Upper lobe of left lung (tissue), 4 donors: ENCODE measurements around the gene CD58.

ENCODE experiments used
- POLR2A ChIP-seq, 4 donors: fragments of 450-650 bp; IDR thresholded peaks; one replicate each; pipeline ENCODE4 v1.5.1; 2016 to 2017; ENCODE audit warnings: antibody characterized with exemption in 4 of 4, mild to moderate bottlenecking in 2 of 4
- POLR2AphosphoS5 ChIP-seq, 2 donors: sonication (generic); formaldehyde crosslinking; IDR thresholded peaks; one replicate each; pipeline ENCODE4 v1.5.1; 2017; ENCODE audit warnings: antibody characterized with exemption in 2 of 2
- TF ChIP-seq, protein P1 (sequence below), 6 experiments: fragments of 450-650 bp in 4 of 6; fragments of 200-600 bp in 2 of 6; sonication (generic) in 2 of 6; IDR thresholded peaks; one replicate each; pipeline ENCODE4 v1.5.1; 2016 to 2019; ENCODE audit warnings: antibody characterized with exemption in 6 of 6

DNA sequence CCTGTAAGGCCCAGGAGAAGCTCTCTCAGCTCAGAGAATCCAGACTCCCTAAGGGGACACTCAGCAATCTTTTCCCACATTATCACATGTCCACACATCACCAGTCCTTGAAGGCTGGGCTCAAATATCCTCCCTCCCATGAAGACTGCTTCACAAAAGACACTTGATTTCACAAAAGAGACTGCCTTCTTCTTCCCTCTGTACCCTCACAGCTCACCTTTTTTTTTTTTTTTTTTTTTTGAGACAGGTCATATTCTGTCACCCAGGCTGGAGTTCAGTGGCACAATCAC, 1.5 kb downstream of the CD58 start:
- TF ChIP-seq, protein P1, sequence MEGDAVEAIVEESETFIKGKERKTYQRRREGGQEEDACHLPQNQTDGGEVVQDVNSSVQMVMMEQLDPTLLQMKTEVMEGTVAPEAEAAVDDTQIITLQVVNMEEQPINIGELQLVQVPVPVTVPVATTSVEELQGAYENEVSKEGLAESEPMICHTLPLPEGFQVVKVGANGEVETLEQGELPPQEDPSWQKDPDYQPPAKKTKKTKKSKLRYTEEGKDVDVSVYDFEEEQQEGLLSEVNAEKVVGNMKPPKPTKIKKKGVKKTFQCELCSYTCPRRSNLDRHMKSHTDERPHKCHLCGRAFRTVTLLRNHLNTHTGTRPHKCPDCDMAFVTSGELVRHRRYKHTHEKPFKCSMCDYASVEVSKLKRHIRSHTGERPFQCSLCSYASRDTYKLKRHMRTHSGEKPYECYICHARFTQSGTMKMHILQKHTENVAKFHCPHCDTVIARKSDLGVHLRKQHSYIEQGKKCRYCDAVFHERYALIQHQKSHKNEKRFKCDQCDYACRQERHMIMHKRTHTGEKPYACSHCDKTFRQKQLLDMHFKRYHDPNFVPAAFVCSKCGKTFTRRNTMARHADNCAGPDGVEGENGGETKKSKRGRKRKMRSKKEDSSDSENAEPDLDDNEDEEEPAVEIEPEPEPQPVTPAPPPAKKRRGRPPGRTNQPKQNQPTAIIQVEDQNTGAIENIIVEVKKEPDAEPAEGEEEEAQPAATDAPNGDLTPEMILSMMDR (IDR thresholded peaks at IDR 0.05), result no peak
- no peak for TF ChIP-seq POLR2A (IDR thresholded peaks at IDR 0.05)
- no peak for TF ChIP-seq POLR2AphosphoS5 (IDR thresholded peaks at IDR 0.05)
